Osteocyte (in vitro differentiated cells): ENCODE measurements around the gene PCGF6. TPM values are rescaled to one million over a fixed set of nuclear protein-coding genes. Genes with fewer than 3 reads are reported as not detected.
"Not testable (repeated sequence)": the region's sequence is repeated elsewhere in the genome, so short reads cannot be mapped to it uniquely, and the experiment has no call there.

Source experiments
- DNase-seq: peaks from one replicate; pipeline ENCODE4 v3.0.0; 2021; ENCODE audit warnings: mixed read lengths; ENCODE audit not compliant: unreplicated experiment; ENCODE audit errors: extremely low spot score
- H3K27ac Mint-ChIP-seq: one replicate; pipeline ENCODE4 v1.8.0; 2021; ENCODE audit warnings: mild to moderate bottlenecking, mixed read lengths; ENCODE audit not compliant: unreplicated experiment
- H3K27me3 Mint-ChIP-seq: one replicate; pipeline ENCODE4 v1.8.0; 2021; ENCODE audit warnings: mixed read lengths; ENCODE audit not compliant: unreplicated experiment
- H3K36me3 Mint-ChIP-seq: one replicate; pipeline ENCODE4 v1.8.0; 2021; ENCODE audit warnings: mixed read lengths; ENCODE audit not compliant: unreplicated experiment
- H3K4me1 Mint-ChIP-seq: one replicate; pipeline ENCODE4 v1.8.0; 2021; ENCODE audit warnings: mixed read lengths; ENCODE audit not compliant: unreplicated experiment
- H3K4me3 Mint-ChIP-seq: one replicate; pipeline ENCODE4 v1.8.0; 2021; ENCODE audit warnings: mild to moderate bottlenecking, moderate library complexity, mixed read lengths; ENCODE audit not compliant: unreplicated experiment
- H3K9me3 Mint-ChIP-seq: one replicate; pipeline ENCODE4 v1.8.0; 2021; ENCODE audit warnings: mixed read lengths; ENCODE audit not compliant: unreplicated experiment
- total RNA-seq: library from RNA; stranded (reverse); gene quantifications from 2 replicates; pipeline ENCODE4 v1.2.1, GENCODE V29; 2021
- TF ChIP-seq, protein P1 (sequence below): fragments of 200-600 bp; sonication (generic); IDR thresholded peaks from 2 replicates; pipeline ENCODE4 v1.5.0; 2021; ENCODE audit warnings: antibody characterized with exemption, mild to moderate bottlenecking, moderate library complexity

PCGF6 gene
- total RNA-seq, 1 donor from 2014 or later: 12.3 TPM

DNA sequence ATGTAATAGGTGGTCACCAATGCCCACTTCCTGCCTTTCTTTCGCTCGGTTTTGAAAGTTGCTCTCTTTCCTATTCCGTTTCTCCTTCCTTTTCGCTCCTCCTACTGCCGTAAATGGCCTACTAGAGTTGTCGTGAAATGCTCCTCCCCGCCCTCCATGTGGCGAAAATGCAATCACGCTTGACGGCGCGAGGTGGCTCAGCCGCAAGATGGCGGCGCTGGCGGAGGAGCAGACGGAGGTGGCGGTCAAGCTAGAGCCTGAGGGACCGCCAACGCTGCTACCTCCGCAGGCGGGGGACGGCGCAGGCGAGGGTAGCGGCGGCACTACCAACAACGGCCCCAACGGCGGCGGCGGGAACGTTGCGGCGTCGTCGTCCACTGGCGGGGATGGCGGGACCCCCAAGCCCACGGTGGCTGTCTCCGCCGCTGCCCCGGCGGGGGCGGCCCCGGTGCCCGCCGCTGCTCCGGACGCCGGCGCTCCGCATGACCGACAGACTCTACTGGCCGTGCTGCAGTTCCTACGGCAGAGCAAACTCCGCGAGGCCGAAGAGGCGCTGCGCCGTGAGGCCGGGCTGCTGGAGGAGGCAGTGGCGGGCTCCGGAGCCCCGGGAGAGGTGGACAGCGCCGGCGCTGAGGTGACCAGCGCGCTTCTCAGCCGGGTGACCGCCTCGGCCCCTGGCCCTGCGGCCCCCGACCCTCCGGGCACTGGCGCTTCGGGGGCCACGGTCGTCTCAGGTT, 17.0 kb upstream of the PCGF6 start, which contains the start of gene TAF5:
TSS of gene TAF5 (plus strand) at position 195 of the 737 bp plus-strand sequence. CDS start at position 209, 14 bp downstream.
- no peaks in the 10 kb centered on the region for H3K36me3 Mint-ChIP-seq
- TF ChIP-seq, protein P1, sequence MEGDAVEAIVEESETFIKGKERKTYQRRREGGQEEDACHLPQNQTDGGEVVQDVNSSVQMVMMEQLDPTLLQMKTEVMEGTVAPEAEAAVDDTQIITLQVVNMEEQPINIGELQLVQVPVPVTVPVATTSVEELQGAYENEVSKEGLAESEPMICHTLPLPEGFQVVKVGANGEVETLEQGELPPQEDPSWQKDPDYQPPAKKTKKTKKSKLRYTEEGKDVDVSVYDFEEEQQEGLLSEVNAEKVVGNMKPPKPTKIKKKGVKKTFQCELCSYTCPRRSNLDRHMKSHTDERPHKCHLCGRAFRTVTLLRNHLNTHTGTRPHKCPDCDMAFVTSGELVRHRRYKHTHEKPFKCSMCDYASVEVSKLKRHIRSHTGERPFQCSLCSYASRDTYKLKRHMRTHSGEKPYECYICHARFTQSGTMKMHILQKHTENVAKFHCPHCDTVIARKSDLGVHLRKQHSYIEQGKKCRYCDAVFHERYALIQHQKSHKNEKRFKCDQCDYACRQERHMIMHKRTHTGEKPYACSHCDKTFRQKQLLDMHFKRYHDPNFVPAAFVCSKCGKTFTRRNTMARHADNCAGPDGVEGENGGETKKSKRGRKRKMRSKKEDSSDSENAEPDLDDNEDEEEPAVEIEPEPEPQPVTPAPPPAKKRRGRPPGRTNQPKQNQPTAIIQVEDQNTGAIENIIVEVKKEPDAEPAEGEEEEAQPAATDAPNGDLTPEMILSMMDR: no peak
- DNase-seq: peak; percentile 96

DNA sequence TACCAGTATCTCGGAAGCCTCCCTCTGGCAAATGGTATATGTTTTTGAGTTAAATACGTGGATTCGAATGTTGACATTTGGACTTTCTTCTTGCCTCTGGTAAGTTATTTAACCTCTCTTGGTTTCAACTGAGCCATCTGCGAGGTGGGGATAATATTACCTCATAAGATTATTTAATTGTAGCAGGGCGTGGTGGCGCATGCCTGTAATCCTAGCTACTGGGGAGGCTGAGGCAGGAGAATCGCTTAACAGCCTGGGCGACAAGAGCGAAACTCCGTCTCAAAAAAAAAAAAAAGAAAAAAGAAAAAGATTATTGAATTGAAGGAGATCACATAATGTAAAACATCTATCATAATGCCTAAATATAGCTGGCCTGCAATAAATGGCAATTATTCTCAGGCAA, 16.4 kb upstream of the PCGF6 start:
- H3K4me1 Mint-ChIP-seq: peaks cover 12% of the 10 kb centered on the region
- no peak for DNase-seq
- no peaks in the 10 kb centered on the region for H3K9me3 Mint-ChIP-seq
- no peaks in the 10 kb centered on the region for H3K36me3 Mint-ChIP-seq
- TF ChIP-seq, protein P1: no peak
- peaks cover 3% of the 10 kb centered on the region for H3K27me3 Mint-ChIP-seq
- H3K27ac Mint-ChIP-seq: peak overlapping the region; percentile 92
- peak overlapping the region; percentile 85 for H3K4me3 Mint-ChIP-seq

More for the DNA sequence above, 17.0 kb upstream of the PCGF6 start, which contains the start of gene TAF5:
- H3K4me3 Mint-ChIP-seq: peak within 1 kb of the TSS; percentile 85
- peaks cover 12% of the 10 kb centered on the region for H3K4me1 Mint-ChIP-seq
- H3K9me3 Mint-ChIP-seq: no peaks in the 10 kb centered on the region
- H3K27ac Mint-ChIP-seq: peak within 1 kb of the TSS; percentile 92
- H3K27me3 Mint-ChIP-seq: peaks cover 3% of the 10 kb centered on the region

DNA sequence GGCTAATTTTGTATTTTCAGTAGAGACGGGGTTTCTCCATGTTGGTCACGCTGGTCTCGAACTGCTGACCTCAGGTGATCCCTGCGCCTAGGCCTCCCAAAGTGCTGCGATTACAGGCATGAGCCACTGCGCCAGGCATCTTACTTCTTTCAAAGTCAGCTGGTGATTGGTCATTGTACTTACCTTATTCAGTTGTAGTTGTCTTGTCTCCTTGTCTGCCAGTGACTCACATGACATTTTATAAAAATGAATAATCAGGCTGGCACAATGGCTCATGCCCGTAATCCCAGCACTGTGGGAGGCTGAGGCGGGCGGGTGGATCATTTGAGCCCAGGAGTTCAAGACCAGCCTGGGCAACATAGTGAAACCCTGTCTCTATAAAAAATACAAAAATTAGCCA, 9.9 kb upstream of the PCGF6 start:
- H3K4me3 Mint-ChIP-seq, H3K36me3 Mint-ChIP-seq, H3K9me3 Mint-ChIP-seq, H3K4me1 Mint-ChIP-seq, H3K27ac Mint-ChIP-seq, H3K27me3 Mint-ChIP-seq: not testable (repeated sequence)
- peak; percentile 38 for DNase-seq

DNA sequence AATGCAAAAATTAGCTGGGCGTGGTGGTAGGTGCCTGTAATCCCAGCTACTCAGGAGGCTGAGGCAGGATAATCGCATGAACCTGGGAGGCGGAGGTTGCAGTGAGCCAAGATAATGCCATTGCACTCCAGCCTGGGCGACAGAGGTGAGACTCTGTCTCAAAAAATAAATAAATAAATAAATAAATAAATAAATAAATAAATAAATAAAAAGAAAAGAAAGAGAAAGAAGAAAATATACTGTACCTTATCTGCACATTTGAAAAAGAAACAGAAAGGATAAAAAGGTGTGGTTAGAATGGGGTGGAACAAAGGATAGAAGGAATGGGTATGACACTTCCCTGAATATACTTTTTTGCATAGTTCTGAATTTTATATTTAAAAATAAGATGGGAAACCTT, 8.6 kb upstream of the PCGF6 start:
- H3K27ac Mint-ChIP-seq, H3K36me3 Mint-ChIP-seq, H3K27me3 Mint-ChIP-seq, H3K9me3 Mint-ChIP-seq, DNase-seq, H3K4me1 Mint-ChIP-seq, H3K4me3 Mint-ChIP-seq: not testable (repeated sequence)

DNA sequence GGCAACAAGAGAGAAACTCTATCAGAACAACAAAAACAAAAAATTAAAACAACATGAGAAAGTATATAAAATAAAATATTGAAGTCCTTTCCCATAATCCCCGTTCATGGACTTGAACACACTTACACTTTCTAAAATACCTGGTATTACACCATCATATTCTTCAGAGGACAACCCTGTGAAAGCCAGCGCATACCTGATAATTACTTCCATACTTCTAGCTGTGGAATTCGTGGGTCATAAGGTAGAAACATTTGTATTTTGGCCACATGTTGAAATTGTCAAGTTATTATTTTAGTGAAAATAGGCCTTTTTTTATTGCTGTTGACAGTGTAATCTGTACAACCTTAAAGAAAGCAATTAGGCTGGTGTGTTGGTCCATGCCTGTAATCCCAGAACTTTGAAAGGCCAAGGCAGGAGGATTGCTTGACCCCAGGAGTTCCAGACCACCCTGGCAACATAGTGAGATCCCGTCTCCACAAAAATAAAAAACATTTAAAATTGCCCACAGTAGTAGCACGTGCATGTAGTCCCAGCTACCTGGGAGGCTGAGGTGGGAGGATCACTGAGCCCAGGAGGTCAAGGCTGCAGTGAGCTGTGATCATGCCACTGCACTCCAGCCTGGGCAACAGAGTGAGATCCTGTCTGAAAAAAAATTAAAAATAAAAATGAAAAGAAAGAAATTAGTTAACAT, 5.1 kb upstream of the PCGF6 start:
- Mint-ChIP-seq H3K4me1 (peaks cover 4% of the 10 kb centered on the region), H3K4me3 (no peak overlapping the region), H3K27me3 (no peaks in the 10 kb centered on the region), H3K9me3 (no peaks in the 10 kb centered on the region), H3K27ac (no peak overlapping the region), H3K36me3 (no peaks in the 10 kb centered on the region)
- TF ChIP-seq, protein P1: no peak
- DNase-seq: peak; percentile 44

DNA sequence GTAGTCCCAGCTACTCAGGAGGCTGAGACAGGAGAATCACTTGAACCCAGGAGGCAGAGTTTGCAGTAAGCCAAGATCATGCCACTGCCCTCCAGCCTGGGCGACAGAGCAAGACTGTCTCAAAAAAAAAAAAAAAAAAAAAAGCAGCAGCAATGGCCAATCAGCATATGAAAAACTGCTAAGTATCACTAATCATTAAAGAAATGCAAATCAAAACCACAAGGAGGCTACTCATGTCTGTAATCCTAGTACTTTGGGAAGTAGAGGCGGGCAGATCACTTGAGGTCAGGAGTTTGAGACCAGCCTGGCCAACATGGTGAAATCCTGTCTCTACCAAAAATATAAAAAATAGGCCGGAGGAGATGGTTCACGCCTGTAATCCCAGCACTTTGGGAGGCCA, 3.6 kb upstream of the PCGF6 start:
- not testable (repeated sequence) for H3K9me3 Mint-ChIP-seq, H3K27ac Mint-ChIP-seq, H3K36me3 Mint-ChIP-seq, H3K4me3 Mint-ChIP-seq, H3K4me1 Mint-ChIP-seq, H3K27me3 Mint-ChIP-seq, DNase-seq
